Activated effector memory CD4-positive, alpha-beta T cell treated with Interleukin-2 at 50 U/mL for 16 hours (primary cell): Measurements from ENCODE around the gene PARP12.
A peak's percentile ranks its signal among the peaks of the same experiment; 100 is the strongest.
"Not testable (repeated sequence)": the region's sequence is repeated elsewhere in the genome, so short reads cannot be mapped to it uniquely, and the experiment has no call there.

ENCODE experiments used
- DNase-seq: peaks from one replicate; pipeline ENCODE4 v3.0.0-alpha.2; 2020

Gene PARP12, protein sequence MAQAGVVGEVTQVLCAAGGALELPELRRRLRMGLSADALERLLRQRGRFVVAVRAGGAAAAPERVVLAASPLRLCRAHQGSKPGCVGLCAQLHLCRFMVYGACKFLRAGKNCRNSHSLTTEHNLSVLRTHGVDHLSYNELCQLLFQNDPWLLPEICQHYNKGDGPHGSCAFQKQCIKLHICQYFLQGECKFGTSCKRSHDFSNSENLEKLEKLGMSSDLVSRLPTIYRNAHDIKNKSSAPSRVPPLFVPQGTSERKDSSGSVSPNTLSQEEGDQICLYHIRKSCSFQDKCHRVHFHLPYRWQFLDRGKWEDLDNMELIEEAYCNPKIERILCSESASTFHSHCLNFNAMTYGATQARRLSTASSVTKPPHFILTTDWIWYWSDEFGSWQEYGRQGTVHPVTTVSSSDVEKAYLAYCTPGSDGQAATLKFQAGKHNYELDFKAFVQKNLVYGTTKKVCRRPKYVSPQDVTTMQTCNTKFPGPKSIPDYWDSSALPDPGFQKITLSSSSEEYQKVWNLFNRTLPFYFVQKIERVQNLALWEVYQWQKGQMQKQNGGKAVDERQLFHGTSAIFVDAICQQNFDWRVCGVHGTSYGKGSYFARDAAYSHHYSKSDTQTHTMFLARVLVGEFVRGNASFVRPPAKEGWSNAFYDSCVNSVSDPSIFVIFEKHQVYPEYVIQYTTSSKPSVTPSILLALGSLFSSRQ

DNA sequence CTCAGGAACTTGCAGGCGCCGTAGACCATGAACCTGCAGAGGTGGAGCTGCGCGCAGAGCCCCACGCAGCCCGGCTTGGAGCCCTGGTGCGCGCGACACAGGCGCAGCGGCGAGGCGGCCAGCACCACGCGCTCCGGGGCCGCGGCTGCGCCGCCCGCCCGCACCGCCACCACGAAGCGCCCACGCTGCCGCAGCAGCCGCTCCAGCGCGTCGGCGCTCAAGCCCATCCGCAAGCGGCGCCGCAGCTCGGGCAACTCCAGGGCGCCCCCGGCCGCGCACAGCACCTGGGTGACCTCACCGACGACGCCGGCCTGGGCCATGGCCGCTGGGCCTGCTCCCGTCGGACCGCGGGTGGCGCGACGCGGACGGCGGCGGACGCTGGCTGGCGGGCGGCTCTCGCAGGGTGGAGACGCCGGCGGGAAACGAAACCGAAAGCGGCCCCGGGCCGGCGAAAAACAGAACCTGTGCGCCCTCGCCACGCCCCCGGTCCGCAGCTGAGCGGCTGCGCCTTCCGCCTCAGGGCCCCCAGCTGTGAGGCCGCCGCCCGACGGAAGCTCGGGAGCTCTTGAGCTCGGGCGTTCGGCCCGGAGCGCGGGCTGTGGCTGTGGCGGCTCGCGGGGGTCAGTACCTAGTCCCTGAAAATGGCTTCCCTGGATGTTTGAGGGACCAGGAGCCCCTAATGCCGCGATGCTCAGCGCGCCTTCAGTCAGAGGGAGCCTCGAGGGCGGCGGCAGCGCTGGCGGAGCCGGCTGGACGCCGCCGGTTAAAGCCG is at the start of gene PARP12:
PARP12 (minus strand) TSS at position 424 of the 772 bp plus-strand sequence; CDS start at position 320, 104 bp downstream.
- DNase-seq = peak; percentile 83

GRCh38 chr7:140108777-140109176 is 46.0 kb upstream of the PARP12 start:
- DNase-seq = not testable (repeated sequence)

DNA sequence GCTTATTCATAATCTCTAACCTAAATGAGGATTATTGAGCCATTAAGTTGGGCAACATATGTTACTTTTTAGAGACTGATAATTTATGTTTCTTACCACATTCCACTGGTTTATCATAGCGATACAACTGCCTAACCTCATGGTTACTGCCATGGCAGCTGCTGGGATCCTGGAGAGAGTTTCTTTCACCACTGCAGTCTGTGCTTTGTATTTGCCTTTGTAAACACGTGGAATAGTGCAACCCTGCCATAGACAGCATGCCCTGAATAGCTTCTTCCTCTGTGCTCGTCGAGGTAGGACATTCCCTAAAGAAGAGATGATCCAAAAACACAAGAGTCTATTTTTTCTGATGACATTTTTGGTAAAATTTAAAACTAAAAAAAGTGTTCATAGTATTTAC is 33.7 kb upstream of the PARP12 start:
- DNase-seq = no peak

GRCh38 chr7:140093375-140093774 is 30.6 kb upstream of the PARP12 start:
- no peak for DNase-seq

DNA sequence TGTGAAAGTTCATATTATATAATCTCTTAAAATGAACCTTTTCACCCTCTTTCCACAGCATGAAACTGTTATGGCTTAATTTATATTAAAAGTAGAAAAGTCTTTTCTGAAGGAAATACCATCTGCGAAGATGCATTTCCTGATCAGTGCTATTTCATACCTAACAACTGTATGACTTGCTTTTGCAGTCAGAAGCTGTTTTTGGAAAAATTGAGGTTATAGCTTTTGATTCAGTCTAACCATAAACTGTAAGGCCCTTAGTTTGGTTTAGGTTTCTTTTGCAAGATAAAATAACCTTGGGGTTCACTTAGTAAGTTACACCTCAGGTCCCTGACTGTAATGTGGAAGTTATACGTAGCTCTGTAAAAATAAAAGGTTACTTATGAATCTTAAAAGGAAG is 22.7 kb upstream of the PARP12 start:
- no peak for DNase-seq

GRCh38 chr7:140084972-140085371 is 22.2 kb upstream of the PARP12 start:
- DNase-seq = peak; percentile 27

DNA sequence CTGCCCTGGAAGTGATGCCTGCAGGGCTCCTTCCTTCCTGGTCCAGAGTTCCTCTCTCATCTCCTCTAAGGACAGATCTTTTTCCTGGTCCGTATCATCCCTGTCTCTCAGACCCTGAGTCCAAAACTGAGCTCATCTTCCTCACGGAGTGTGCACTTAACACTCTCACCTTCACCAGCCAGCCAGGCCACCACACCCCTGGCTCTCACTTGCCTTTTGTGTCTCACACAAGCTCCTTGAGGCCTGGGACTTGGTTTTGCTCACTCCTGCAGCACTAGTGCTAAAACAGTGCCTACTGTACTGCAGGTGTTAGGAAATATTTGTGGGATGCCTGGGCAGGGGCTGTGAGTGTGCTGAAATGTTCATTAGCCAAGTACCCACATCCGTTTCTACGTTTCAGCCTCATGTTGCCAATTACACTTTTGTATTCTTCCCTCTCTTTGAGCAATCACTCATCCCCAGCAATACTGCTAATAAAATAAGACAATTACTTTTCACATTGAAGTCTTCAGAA is 21.4 kb upstream of the PARP12 start:
- no peak for DNase-seq

- DNase-seq = no peak
These were observed 20.0 kb upstream of the PARP12 start for GRCh38 chr7:140082770-140083169.

DNA sequence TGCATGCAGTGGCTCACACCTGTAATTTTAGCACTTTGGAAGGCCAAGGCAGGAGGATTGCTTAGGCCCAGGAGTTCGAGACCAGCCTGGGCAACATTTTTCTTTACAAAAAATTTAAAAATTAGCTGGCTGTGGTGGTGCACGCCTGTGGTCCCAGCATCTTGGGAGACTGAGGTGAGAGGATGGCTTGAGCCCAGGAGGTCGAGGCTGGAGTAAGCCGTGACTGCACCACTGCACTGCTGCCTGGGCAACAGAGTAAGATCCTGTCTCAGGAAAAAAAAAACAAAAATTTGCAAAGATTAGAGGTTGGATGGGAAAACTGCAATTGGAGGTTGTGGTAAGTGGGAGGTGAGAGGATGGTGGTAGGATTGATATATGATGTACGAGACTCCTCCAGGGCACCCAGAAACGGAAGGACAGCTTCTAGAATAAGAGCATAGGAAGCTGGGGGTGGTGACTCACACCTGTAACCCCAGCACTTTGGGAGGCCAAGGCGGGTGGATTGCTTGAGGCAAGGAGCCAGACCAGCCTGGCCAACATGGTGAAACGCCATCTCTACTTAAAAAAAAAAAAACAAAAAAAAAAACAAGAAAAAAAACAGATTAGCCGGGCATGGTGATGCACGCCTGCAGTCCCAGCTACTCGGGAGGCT is 19.1 kb upstream of the PARP12 start:
- no peak for DNase-seq

DNA sequence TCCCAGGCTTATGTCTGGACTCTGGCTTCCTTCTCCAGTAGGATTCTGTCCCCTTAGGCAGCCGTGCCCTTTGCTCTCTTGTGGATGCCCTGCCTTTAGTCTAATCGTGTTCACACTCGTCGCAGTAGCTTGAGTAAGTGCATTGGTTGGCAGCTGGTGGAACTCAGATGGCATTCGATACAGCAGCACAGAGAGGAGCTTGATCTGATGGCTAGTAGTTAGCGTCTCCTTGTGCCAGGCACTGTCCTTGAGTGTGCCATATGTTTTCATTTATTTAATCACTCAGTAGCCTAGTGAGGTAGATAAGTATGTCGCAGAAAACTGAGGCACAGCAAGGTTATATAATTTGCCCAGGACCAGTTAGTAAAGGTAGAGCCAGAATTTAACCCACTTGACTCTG is 18.2 kb upstream of the PARP12 start:
- no peak for DNase-seq

- DNase-seq = no peak
These were observed 16.4 kb upstream of the PARP12 start for GRCh38 chr7:140079121-140079536.

GRCh38 chr7:140078392-140078791 is 15.6 kb upstream of the PARP12 start:
- no peak for DNase-seq

DNA sequence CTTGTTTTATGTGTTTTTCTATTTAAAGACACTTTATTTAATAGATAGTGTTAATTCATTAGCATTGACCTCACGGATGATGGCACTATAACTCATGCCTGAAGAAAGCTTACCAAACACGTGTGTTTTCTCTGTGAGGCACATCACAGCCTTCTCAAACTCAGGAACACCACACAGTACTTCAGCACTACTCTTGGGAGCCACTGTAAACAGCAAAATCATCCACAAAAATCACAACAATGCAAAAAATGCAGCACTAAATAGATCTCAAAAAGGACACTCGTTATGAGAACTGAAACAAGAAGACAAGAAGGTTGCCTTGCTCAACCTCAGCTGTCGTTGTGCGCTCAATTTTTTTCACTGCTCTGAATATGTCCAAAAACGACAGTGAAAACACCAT is 12.0 kb upstream of the PARP12 start:
- DNase-seq = no peak

DNA sequence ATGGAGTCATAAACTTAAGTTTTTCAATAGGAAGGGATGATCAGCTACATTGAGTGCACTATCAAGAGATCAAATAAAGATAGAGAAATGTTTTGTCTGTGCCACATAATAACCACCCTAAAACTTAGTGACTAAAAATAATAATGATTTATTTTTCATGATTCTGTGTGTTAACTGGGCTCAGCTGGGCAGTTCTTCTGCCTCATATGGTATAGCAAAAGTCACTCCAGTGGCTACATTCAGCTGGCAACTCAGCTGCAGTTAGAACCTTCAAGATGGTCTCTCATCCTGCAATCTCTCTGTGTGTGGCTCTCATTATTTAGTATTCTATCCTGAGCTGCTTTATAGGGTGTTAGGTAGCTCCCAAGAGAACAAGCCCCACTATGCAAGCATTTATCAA is 7.8 kb upstream of the PARP12 start:
- no peak for DNase-seq

- no peak for DNase-seq
These were observed 6.7 kb upstream of the PARP12 start for GRCh38 chr7:140069298-140069949.

GRCh38 chr7:140068033-140068432 is 5.3 kb upstream of the PARP12 start:
- DNase-seq = no peak

DNA sequence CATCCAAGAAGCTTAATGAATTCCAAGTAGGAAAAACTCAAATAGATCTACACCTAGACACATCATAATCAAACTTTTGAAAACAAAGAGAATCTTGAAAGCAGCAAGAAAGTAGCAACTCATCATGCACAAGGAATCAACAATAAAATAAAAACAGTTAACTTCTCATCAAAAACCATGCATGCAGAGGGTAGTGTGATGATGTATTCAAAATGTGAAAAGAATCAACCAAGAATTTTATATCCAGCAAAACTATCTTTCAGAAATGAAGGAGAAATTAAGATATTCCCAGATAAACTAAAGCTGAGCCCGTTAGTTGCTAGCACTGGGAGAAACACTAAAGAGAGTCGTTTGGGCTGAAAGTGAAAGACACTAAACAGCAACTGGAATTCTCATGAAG is 4.3 kb upstream of the PARP12 start:
- DNase-seq = no peak

DNA sequence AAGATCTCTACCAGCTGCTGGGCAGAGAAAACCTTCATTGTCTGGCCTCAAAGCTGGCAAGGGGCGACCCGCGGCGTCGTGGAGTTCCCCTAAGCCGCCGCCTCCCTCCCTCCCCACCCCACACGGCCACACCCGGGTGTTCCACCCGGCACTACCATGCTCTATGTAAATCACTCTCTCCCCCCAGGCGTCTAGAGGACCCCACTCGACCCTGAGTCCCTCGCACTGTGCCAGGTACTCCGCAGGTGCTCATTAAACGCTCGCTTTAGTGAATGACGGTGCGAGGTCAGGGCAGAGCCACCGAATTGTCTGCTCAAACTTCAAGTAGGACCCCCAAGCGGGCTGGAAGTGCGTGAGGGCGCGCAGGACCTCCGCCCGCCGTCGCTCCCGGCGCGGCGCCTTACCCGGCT is 628 bp downstream of the PARP12 start:
- DNase-seq = peak; percentile 32

GRCh38 chr7:140061607-140061930 is 1.2 kb downstream of the PARP12 start:
- no peak for DNase-seq

GRCh38 chr7:140060788-140061606 is 1.8 kb downstream of the PARP12 start:
- no peak for DNase-seq

- no peak for DNase-seq
These were observed 2.5 kb downstream of the PARP12 start for GRCh38 chr7:140060243-140060630.
